Measurements from ENCODE around the gene NOX3.

- TF ChIP-seq POLR2A (IDR thresholded peaks at IDR 0.05; ENCODE audit: control extremely low read depth in 1 of 2, low read depth in 2 of 2, low read length in 2 of 2), result no peak
- no peak for TF ChIP-seq CTCF (IDR thresholded peaks at IDR 0.05; ENCODE audit: control extremely low read depth in 1 of 3, insufficient read depth in 1 of 3, low read depth in 1 of 3, low read length in 3 of 3)
- TF ChIP-seq JUND (IDR thresholded peaks at IDR 0.05; ENCODE audit: low read length), result no peak
- TF ChIP-seq SUZ12 (IDR thresholded peaks at IDR 0.05; ENCODE audit: low read length), result no peak
- TF ChIP-seq RAD21 (IDR thresholded peaks at IDR 0.05 in 1 of 2, conservative IDR thresholded peaks at IDR 0.05 in 1 of 2; ENCODE audit: low read depth in 2 of 2, low read length in 2 of 2), result no peak
- TF ChIP-seq CEBPB (IDR thresholded peaks at IDR 0.05; ENCODE audit: low read depth, low read length), result no peak
- TF ChIP-seq ATF3 (IDR thresholded peaks at IDR 0.05; ENCODE audit: insufficient read depth, low read depth, low read length), result no peak
- TF ChIP-seq POLR2AphosphoS5 (IDR thresholded peaks at IDR 0.05; ENCODE audit: low read depth, low read length), result no peak
- no peak for TF ChIP-seq SIN3A (conservative IDR thresholded peaks at IDR 0.05 in 1 of 2, IDR thresholded peaks at IDR 0.05 in 1 of 2; ENCODE audit: low read depth in 1 of 2, low read length in 2 of 2)
- no peak for TF ChIP-seq KDM4A (IDR thresholded peaks at IDR 0.05; ENCODE audit: low read depth, low read length, severe bottlenecking)
- no peak for TF ChIP-seq CREB1 (IDR thresholded peaks at IDR 0.05)
- TF ChIP-seq NRF1 (IDR thresholded peaks at IDR 0.05; ENCODE audit: low read depth, low read length), result no peak
Observed at GRCh38 chr6:155455766-155456165, at the start of gene NOX3.
